HepG2 (cell line): Measurements from ENCODE around the gene CD248. TPM values are rescaled to one million over a fixed set of nuclear protein-coding genes. Genes with fewer than 3 reads are reported as not detected.

Experiments
- ATRX ChIP-seq: sonication (generic); formaldehyde crosslinking; IDR thresholded peaks from 2 replicates; pipeline ENCODE4 v1.4.0; 2020; ENCODE audit warnings: missing genetic modification reagents, borderline replicate concordance
- CEBPG ChIP-seq: IDR thresholded peaks from 2 replicates; pipeline ENCODE4 v1.6.1; 2016
- ETV5 ChIP-seq: IDR thresholded peaks from 2 replicates; pipeline ENCODE4 v1.6.1; 2018; ENCODE audit warnings: missing biosample characterization, missing genetic modification reagents, inconsistent platforms, borderline replicate concordance
- HCFC1 ChIP-seq: fragments of 150-350 bp; IDR thresholded peaks from 2 replicates; pipeline ENCODE4 v1.6.1; 2014; ENCODE audit warnings: low read depth, low read length
- HOXA5 ChIP-seq: sonication (generic); formaldehyde crosslinking; IDR thresholded peaks from 2 replicates; pipeline ENCODE4 v1.4.0; 2020; ENCODE audit warnings: missing genetic modification reagents
- TGIF2 ChIP-seq: IDR thresholded peaks from 2 replicates; pipeline ENCODE4 v1.6.1; 2016; ENCODE audit warnings: control low read depth, missing compliant biosample characterization
- THAP8 ChIP-seq: sonication (generic); formaldehyde crosslinking; IDR thresholded peaks from 2 replicates; pipeline ENCODE4 v1.5.1; 2020; ENCODE audit warnings: missing genetic modification reagents, mild to moderate bottlenecking, borderline replicate concordance
- XBP1 ChIP-seq: sonication (generic); formaldehyde crosslinking; IDR thresholded peaks from 2 replicates; pipeline ENCODE4 v1.5.0; 2020; ENCODE audit warnings: missing genetic modification reagents
- ZBTB43 ChIP-seq: sonication (generic); formaldehyde crosslinking; conservative IDR thresholded peaks from 2 replicates; pipeline ENCODE4 v1.4.0; 2020; ENCODE audit warnings: missing genetic modification reagents
- ZFP36 ChIP-seq: fragments of 150-350 bp; IDR thresholded peaks from 2 replicates; pipeline ENCODE4 v1.6.1; 2018; ENCODE audit warnings: borderline replicate concordance, low read length, low read depth; ENCODE audit not compliant: partially characterized antibody
- ZNF292 ChIP-seq: sonication (generic); formaldehyde crosslinking; IDR thresholded peaks from 2 replicates; pipeline ENCODE4 v1.8.1; 2022; ENCODE audit warnings: mild to moderate bottlenecking, low read depth, missing genetic modification reagents, borderline replicate concordance
- ZNF350 ChIP-seq: sonication (generic); formaldehyde crosslinking; IDR thresholded peaks from 2 replicates; pipeline ENCODE4 v1.4.0; 2020; ENCODE audit warnings: mild to moderate bottlenecking, low read depth, missing genetic modification reagents, borderline replicate concordance
- ZNF430 ChIP-seq: sonication (generic); formaldehyde crosslinking; IDR thresholded peaks from 2 replicates; pipeline ENCODE4 v1.9.0; 2021; ENCODE audit warnings: mild to moderate bottlenecking, missing genetic modification reagents
- ZNF484 ChIP-seq: sonication (generic); formaldehyde crosslinking; IDR thresholded peaks from 2 replicates; pipeline ENCODE4 v1.5.1; 2020; ENCODE audit warnings: mild to moderate bottlenecking, low read depth, missing genetic modification reagents, borderline replicate concordance
- ZNF510 ChIP-seq: sonication (generic); formaldehyde crosslinking; IDR thresholded peaks from 2 replicates; pipeline ENCODE4 v1.4.0; 2020; ENCODE audit warnings: low read depth, mild to moderate bottlenecking, missing genetic modification reagents
- ZNF543 ChIP-seq: sonication (generic); formaldehyde crosslinking; IDR thresholded peaks from 2 replicates; pipeline ENCODE4 v1.4.0; 2020; ENCODE audit warnings: mild to moderate bottlenecking, missing genetic modification reagents
- ZNF720 ChIP-seq: sonication (generic); formaldehyde crosslinking; IDR thresholded peaks from 2 replicates; pipeline ENCODE4 v1.4.0; 2020; ENCODE audit warnings: missing genetic modification reagents
- ZSCAN25 ChIP-seq: sonication (generic); formaldehyde crosslinking; IDR thresholded peaks from 2 replicates; pipeline ENCODE4 v1.8.0; 2022; ENCODE audit warnings: mild to moderate bottlenecking, missing genetic modification reagents
- polyA plus RNA-seq, 8 experiments: library from polyadenylated mRNA; depleted of rRNA in 3 of 8; stranded (reverse) in 7 of 8; unstranded in 1 of 8; fragments of >200 nt; fragmentation: Illumina TruSeq in 4 of 8; extraction: Trizol in 4 of 8; gene quantifications; 2 replicates each; pipeline versions ENCODE4 v1.2.1 to v1.2.3, GENCODE V29; 2011 to 2016; ENCODE audit warnings: low read depth in 4 of 8, missing spikeins in 1 of 8, mixed read lengths in 1 of 8; ENCODE audit not compliant: insufficient read depth in 1 of 8
- total RNA-seq, 5 experiments: library from RNA; depleted of rRNA; stranded (reverse); fragments of >200 nt; fragmentation: Illumina TruSeq; extraction: Trizol; gene quantifications; 2 replicates each; pipeline ENCODE4 v1.2.3, GENCODE V29; 2016; ENCODE audit warnings: low read depth in 1 of 5
- TF ChIP-seq, protein P1 (sequence below): sonication (generic); formaldehyde crosslinking; IDR thresholded peaks from 2 replicates; pipeline ENCODE4 v1.4.0; 2020; ENCODE audit warnings: missing genetic modification reagents, mild to moderate bottlenecking, borderline replicate concordance
- TF ChIP-seq, protein P2 (sequence below): sonication (generic); formaldehyde crosslinking; IDR thresholded peaks from 2 replicates; pipeline ENCODE4 v1.4.0; 2020; ENCODE audit warnings: missing genetic modification reagents
- TF ChIP-seq, protein P3 (sequence below): sonication (generic); formaldehyde crosslinking; IDR thresholded peaks from 2 replicates; pipeline ENCODE4 v1.4.0; 2020; ENCODE audit warnings: mild to moderate bottlenecking, missing genetic modification reagents
- TF ChIP-seq, protein P4 (sequence below): IDR thresholded peaks from 2 replicates; pipeline ENCODE4 v1.6.1; 2016

Gene CD248
- total and polyA plus RNA-seq, 2 of the 13 experiments (the other 11 are each of a cell fraction or from before 2014, with no cell fraction given): 0.25 to 0.35 TPM

DNA sequence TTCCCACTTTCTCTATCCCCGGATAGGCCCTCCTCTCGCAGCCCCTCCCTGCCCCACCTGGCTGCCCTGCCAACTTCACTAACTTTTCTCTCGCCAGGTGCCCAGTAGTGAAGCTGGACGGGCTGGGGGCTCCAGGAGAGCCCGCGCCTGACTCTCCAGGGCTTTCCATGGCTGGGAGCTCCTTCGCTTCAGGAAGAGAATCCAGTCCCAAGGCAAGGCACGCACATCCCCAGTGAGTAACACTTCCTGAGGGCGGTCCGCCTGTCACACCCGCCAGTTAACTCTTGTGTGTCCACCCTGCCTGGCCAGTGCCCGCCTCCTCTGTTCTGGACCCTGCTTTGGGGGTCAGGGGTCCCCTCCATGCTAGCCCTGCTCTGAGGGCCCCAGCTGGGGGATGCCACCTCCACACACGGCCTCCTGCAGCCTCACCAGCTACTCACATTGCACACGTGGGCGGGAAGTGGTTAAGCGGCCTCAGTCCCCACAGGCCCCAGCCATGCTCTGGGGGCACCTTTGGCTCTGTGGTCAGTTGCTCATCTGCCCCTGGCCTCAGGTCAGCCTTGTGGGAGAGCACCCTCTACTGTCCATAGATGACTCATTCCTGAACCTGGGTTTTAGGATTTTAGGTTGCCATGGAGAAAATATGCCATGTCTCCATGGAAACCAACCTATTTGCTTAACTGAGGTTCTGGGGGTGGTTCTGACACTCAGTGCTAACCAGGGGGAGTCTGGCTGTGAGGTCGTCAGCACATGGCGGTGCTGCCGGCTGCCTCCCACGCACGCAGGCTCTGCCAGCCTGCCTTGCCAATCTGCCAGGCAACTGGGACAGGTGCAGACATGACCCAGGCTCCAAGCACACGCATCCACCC, 19.6 kb upstream of the CD248 start, which contains the start of gene RIN1 (continued):
- TF ChIP-seq, protein P1, sequence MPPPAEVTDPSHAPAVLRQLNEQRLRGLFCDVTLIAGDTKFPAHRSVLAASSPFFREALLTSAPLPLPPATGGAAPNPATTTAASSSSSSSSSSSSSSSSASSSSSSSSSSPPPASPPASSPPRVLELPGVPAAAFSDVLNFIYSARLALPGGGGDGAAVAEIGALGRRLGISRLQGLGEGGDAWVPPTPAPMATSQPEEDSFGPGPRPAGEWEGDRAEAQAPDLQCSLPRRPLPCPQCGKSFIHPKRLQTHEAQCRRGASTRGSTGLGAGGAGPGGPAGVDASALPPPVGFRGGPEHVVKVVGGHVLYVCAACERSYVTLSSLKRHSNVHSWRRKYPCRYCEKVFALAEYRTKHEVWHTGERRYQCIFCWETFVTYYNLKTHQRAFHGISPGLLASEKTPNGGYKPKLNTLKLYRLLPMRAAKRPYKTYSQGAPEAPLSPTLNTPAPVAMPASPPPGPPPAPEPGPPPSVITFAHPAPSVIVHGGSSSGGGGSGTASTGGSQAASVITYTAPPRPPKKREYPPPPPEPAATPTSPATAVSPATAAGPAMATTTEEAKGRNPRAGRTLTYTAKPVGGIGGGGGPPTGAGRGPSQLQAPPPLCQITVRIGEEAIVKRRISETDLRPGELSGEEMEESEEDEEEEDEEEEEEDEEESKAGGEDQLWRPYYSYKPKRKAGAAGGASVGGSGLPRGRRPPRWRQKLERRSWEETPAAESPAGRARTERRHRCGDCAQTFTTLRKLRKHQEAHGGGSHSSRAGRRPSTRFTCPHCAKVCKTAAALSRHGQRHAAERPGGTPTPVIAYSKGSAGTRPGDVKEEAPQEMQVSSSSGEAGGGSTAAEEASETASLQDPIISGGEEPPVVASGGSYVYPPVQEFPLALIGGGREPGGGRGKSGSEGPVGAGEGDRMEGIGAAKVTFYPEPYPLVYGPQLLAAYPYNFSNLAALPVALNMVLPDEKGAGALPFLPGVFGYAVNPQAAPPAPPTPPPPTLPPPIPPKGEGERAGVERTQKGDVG (CRISPR knock-in tag): peak; percentile 49; the same call in 1 of the 2 replicates
- TF ChIP-seq ETV5 (CRISPR knock-in tag) (peak; percentile 87; the same call in 1 of the 2 replicates), TGIF2 (CRISPR knock-in tag) (no peak; the same call in 1 of the 2 replicates), ZBTB43 (CRISPR knock-in tag) (peak; percentile 27; the same call in 1 of the 2 replicates), ZFP36 (no peak), ZNF543 (CRISPR knock-in tag) (no peak), ZNF292 (CRISPR knock-in tag) (peak; percentile 89), XBP1 (CRISPR knock-in tag) (no peak), HOXA5 (CRISPR knock-in tag) (peak; percentile 69; the same call in 1 of the 2 replicates), THAP8 (CRISPR knock-in tag) (no peak), ZSCAN25 (CRISPR knock-in tag) (no peak), ZNF510 (no peak), CEBPG (peak; percentile 41; the same call in 1 of the 2 replicates), ZNF720 (CRISPR knock-in tag) (no peak), ZNF430 (CRISPR knock-in tag) (no peak), ATRX (CRISPR knock-in tag) (no peak), ZNF350 (CRISPR knock-in tag) (peak; percentile 98), HCFC1 (no peak), ZNF484 (CRISPR knock-in tag) (no peak)
- TF ChIP-seq, protein P2, sequence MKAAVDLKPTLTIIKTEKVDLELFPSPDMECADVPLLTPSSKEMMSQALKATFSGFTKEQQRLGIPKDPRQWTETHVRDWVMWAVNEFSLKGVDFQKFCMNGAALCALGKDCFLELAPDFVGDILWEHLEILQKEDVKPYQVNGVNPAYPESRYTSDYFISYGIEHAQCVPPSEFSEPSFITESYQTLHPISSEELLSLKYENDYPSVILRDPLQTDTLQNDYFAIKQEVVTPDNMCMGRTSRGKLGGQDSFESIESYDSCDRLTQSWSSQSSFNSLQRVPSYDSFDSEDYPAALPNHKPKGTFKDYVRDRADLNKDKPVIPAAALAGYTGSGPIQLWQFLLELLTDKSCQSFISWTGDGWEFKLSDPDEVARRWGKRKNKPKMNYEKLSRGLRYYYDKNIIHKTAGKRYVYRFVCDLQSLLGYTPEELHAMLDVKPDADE (CRISPR knock-in tag): no peak
- TF ChIP-seq, protein P3, sequence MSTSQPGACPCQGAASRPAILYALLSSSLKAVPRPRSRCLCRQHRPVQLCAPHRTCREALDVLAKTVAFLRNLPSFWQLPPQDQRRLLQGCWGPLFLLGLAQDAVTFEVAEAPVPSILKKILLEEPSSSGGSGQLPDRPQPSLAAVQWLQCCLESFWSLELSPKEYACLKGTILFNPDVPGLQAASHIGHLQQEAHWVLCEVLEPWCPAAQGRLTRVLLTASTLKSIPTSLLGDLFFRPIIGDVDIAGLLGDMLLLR (CRISPR knock-in tag): no peak
- TF ChIP-seq, protein P4, sequence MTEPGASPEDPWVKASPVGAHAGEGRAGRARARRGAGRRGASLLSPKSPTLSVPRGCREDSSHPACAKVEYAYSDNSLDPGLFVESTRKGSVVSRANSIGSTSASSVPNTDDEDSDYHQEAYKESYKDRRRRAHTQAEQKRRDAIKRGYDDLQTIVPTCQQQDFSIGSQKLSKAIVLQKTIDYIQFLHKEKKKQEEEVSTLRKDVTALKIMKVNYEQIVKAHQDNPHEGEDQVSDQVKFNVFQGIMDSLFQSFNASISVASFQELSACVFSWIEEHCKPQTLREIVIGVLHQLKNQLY: peak; percentile 67; the same call in 1 of the 2 replicates
